ENCODE results near the gene PDCD2L.
A peak's percentile ranks its signal among the peaks of the same experiment; 100 is the strongest.
"Not testable (repeated sequence)": the region's sequence is repeated elsewhere in the genome, so short reads cannot be mapped to it uniquely, and the experiment has no call there.

The PDCD2L gene

DNA sequence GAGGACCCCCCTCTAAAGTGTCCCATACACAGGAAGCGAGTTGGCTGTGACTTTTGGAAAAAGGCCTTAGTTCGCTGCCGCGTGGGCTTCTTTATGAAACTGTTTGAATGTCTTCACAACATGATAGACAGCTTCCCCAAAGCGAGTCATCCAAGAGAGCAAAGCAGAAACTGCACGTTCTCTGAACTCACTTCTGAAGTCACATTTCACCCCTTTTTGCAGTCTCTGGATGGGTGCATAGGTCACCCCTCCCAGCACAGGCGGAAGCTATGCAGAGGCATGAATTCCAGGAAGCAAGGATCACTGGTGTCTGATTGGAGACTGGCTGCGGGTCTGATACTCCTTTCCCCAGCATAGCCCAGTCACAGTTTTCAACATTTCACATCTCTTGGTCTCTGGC, 28.6 kb upstream of the PDCD2L start:
- DNase-seq = no peak

- no peak for DNase-seq
Observed at GRCh38 chr19:34380639-34381241, 23.5 kb upstream of the PDCD2L start.

GRCh38 chr19:34381399-34382251, 22.6 kb upstream of the PDCD2L start:
- DNase-seq = no peak

DNA sequence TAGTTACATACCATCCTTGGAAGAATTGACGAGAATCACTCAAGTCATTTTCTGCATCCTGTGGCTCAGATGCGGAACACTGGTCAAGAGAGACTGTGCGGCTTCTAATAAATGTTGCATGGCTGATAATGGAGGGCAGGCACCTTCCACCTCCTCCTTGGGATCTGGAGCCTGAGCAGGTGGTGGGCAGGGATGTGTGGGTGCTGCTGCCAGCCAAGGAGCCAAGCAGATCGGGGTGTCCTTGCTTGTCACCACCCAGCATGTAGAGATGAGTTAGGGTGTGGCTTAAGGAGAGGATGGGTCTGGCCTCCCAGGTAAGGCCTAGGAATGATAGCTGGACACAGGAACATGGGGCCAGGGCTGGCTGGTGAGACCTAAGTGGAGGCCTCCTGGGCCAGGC, 21.7 kb upstream of the PDCD2L start:
- no peak for DNase-seq

- no peak for DNase-seq
Observed at GRCh38 chr19:34383599-34383998, 20.6 kb upstream of the PDCD2L start.

- no peak for DNase-seq
Observed at GRCh38 chr19:34386645-34387445, 17.4 kb upstream of the PDCD2L start.

- DNase-seq = no peak
Observed at GRCh38 chr19:34387446-34387810, 16.8 kb upstream of the PDCD2L start.

DNA sequence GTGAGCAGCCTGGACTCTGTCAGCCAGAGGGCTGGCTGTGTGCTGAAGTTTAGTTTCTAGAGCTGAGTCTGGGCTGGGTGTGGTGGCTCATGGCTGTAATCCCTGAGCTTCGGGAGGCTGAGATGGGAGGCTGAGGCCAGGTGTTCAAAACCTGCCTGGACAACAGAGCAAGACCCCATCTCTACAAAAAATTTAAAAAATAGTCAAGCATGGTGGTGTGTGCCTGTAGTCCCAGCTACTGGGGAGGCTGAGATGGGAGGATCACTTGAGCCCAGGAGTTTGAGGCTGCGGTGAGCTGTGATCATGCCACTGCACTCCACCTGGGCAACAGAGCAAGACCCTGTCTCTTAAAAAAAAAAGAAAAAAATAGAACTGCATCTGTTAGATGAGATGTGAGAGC, 15.5 kb upstream of the PDCD2L start:
- not testable (repeated sequence) for DNase-seq

- no peak for DNase-seq
Observed at GRCh38 chr19:34391813-34392212, 12.4 kb upstream of the PDCD2L start.

GRCh38 chr19:34393031-34393430, 11.2 kb upstream of the PDCD2L start:
- DNase-seq = no peak

DNA sequence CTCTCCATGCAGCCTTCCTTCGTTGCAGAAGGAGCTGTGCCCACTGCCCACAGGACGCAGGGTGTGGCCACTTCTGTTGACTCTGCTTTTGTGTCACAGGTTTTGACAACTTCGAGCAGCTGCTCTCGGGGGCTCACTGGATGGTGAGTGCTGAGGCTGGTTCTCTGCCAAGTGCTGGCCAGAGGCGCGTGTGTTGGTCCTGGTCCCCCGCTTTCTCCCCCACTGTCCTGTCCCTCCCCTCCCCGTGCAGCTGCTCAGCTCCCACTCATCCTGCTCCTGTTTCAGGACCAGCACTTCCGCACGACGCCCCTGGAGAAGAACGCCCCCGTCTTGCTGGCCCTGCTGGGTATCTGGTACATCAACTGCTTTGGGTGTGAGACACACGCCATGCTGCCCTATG, 10.6 kb upstream of the PDCD2L start:
- peak; percentile 85 for DNase-seq

- no peak for DNase-seq
Observed at GRCh38 chr19:34397853-34398252, 6.3 kb upstream of the PDCD2L start.

DNA sequence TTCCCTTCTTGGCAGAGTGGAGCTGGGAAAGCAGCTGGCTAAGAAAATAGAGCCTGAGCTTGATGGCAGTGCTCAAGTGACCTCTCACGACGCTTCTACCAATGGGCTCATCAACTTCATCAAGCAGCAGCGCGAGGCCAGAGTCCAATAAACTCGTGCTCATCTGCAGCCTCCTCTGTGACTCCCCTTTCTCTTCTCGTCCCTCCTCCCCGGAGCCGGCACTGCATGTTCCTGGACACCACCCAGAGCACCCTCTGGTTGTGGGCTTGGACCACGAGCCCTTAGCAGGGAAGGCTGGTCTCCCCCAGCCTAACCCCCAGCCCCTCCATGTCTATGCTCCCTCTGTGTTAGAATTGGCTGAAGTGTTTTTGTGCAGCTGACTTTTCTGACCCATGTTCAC, 4.3 kb upstream of the PDCD2L start:
- no peak for DNase-seq

- DNase-seq = not testable (repeated sequence)
Observed at GRCh38 chr19:34400844-34401243, 3.4 kb upstream of the PDCD2L start.

GRCh38 chr19:34402074-34402600, 2.1 kb upstream of the PDCD2L start:
- DNase-seq = no peak

DNA sequence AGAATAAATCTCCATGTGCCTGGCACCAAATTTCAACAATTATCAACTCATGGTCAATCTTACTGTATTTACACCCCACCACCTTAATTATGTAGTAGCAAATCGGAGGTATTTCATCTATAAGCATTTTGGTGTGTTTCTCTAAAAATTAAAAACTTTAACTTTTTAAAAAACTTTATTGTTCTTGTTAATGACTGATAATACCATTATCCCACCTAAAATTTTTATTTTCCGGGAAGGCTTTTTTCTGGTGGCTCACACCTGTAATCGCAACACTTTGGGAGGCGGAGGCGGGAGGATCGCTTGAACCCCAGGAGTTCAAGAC, 453 bp upstream of the PDCD2L start:
- DNase-seq = no peak

GRCh38 chr19:34405892-34406660, 1.9 kb downstream of the PDCD2L start:
- DNase-seq = no peak

DNA sequence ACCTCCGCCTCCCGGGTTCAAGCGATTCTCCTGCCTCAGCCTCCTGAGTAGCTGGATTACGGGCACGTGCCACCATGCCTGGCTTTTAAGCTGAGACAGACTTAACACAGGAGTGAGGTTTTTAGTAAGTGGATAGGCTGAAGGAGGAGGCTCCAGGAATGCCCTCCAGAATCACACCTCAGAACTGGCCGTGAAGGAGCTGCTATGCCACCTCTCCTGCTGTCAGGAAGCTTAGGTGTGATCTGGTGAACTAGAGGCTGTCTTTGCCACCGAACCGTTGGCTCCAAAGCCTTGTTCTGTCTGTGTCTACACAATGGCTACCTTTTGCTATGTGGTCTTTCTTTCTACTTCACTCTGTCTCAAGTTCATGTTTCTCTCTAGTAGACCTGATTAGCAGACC, 4.2 kb downstream of the PDCD2L start:
- no peak for DNase-seq

DNA sequence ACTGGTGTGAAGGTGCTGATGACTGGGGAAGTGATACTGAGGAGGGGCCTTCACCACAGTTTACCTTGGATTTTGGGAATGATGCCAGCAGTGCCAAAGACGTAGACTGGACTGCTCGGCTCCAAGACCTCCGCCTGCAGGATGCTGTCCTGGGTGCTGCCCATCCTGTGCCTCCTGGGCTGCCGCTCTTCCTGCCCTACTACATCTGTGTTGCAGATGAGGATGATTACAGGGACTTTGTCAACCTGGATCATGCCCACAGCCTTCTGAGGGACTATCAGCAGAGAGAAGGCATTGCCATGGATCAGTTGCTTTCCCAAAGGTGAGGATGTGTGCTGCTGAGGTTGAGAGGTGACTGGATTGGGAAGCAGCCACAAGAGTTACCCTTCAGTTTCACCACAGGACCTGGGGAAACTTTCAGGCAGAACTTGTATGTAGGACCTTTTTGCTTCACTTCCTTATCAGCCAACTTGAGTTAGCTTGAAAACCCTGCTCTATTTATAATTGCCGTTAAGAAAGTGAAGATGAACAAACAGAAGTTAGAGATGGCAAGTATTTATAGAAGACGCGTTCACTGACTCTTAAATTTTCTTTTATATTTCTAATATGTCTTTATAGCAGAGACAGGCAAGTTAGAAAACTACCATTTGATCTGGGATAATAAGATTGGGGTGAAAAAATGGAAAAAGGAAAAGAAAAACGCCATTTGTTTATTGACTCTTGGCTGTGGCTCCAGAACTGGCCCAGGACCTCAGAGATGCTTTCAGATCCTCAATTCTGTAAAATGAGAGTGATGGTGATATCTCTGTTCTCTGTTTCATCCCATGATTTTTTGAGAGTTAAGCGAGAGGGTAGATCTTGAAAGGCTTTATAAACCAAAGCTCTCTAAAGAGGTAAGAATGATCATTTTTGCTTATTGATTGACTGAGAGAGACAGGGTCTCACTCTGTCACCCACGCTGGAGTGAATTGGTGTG, 5.3 kb downstream of the PDCD2L start:
- DNase-seq = no peak

DNA sequence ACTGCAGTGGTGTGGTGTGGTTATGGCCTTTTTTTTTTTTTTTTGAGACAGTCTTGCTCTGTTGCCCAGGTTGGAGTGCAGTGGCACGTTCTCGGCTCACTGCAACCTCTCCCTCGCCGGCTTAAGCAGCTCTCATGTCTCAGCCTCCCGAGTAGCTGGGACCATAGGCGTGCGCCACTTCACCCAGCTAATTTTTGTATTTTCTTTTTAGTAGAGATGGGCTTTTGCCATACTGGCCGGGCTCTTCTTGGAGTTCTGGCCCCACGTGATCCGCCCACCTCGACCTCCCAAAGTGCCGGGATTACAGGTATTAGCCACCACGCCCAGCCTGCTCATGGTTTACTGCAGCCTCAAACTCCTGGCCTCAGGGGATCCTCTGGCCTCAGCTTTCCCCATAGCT, 7.0 kb downstream of the PDCD2L start:
- no peak for DNase-seq

- no peak for DNase-seq
Observed at GRCh38 chr19:34416021-34416545, 11.9 kb downstream of the PDCD2L start.

Data from COR-L47 (cell line).